ENCODE results near the gene SCNN1A.

Gene SCNN1A

GRCh38 chr12:6375269-6376078 lies at the start of gene SCNN1A:
TSS of gene SCNN1A (minus strand) at chr12:6375563. CDS start at chr12:6374783, 780 bp downstream.
- no peak for DNase-seq (ENCODE audit: low read depth in 2 of 2)

- no peak for DNase-seq (ENCODE audit: low read depth in 2 of 2)
These were observed 49.5 kb upstream of the SCNN1A start for GRCh38 chr12:6424866-6425265.

- DNase-seq (ENCODE audit: low read depth in 2 of 2): no peak
These were observed 48.6 kb upstream of the SCNN1A start for GRCh38 chr12:6424008-6424347.

- DNase-seq (ENCODE audit: low read depth in 2 of 2): peak; percentile 79 to 82
These were observed 48.1 kb upstream of the SCNN1A start for GRCh38 chr12:6423267-6424007.

- no peak for DNase-seq (ENCODE audit: low read depth in 2 of 2)
These were observed 45.0 kb upstream of the SCNN1A start for GRCh38 chr12:6420364-6420763.

- DNase-seq (ENCODE audit: low read depth in 2 of 2): no peak
These were observed 43.4 kb upstream of the SCNN1A start for GRCh38 chr12:6418796-6419195.

GRCh38 chr12:6416596-6416995 lies 41.2 kb upstream of the SCNN1A start:
- no peak for DNase-seq (ENCODE audit: low read depth in 2 of 2)

- no peak for DNase-seq (ENCODE audit: low read depth in 2 of 2)
These were observed 32.0 kb upstream of the SCNN1A start for GRCh38 chr12:6407236-6407954.

GRCh38 chr12:6405963-6406362 lies 30.6 kb upstream of the SCNN1A start:
- no peak for DNase-seq (ENCODE audit: low read depth in 2 of 2)

- DNase-seq (ENCODE audit: low read depth in 2 of 2): no peak
These were observed 29.0 kb upstream of the SCNN1A start for GRCh38 chr12:6404390-6404789.

- DNase-seq (ENCODE audit: low read depth in 2 of 2): no peak
These were observed 24.7 kb upstream of the SCNN1A start for GRCh38 chr12:6399884-6400644.

GRCh38 chr12:6396031-6396430 lies 20.7 kb upstream of the SCNN1A start:
- DNase-seq (ENCODE audit: low read depth in 2 of 2): no peak

- DNase-seq (ENCODE audit: low read depth in 2 of 2): no peak
These were observed 19.0 kb upstream of the SCNN1A start for GRCh38 chr12:6394398-6394797.

- DNase-seq (ENCODE audit: low read depth in 2 of 2): no peak
These were observed 17.7 kb upstream of the SCNN1A start for GRCh38 chr12:6393109-6393508.

- DNase-seq (ENCODE audit: low read depth in 2 of 2): no peak
These were observed 17.1 kb upstream of the SCNN1A start for GRCh38 chr12:6392504-6392903.

GRCh38 chr12:6391013-6391412 lies 15.7 kb upstream of the SCNN1A start:
- no peak for DNase-seq (ENCODE audit: low read depth in 2 of 2)

GRCh38 chr12:6390084-6390799 lies 14.9 kb upstream of the SCNN1A start:
- DNase-seq (ENCODE audit: low read depth in 2 of 2): no peak

- DNase-seq (ENCODE audit: low read depth in 2 of 2): no peak
These were observed 12.2 kb upstream of the SCNN1A start for GRCh38 chr12:6387541-6387940.

GRCh38 chr12:6386491-6386890 lies 11.1 kb upstream of the SCNN1A start:
- no peak for DNase-seq (ENCODE audit: low read depth in 2 of 2)

- DNase-seq (ENCODE audit: low read depth in 2 of 2): no peak
These were observed 10.7 kb upstream of the SCNN1A start for GRCh38 chr12:6386038-6386437.

Data from fibroblast of skin of left quadriceps (primary cell).